Measurements from ENCODE around the gene IGFN1. TPM values are rescaled to one million over a fixed set of nuclear protein-coding genes. Genes with fewer than 3 reads are reported as not detected.

Gene IGFN1
- total RNA-seq, result not detected

GRCh38 chr1:201190624-201191051 is at the start of gene IGFN1:
IGFN1 (plus strand) TSS chr1:201190824; CDS start chr1:201193294, 2,470 bp downstream.
- peaks cover 23% of the 10 kb centered on the region for H3K27me3 Mint-ChIP-seq
- DNase-seq, result no peak
- no peaks in the 10 kb centered on the region for H3K36me3 Mint-ChIP-seq (ENCODE audit: low read depth)
- CTCF ChIA-PET, result no interaction called here
- H3K27ac Mint-ChIP-seq, result no peak within 1 kb of the TSS
- no peak within 1 kb of the TSS for H3K4me3 Mint-ChIP-seq
- POLR2A ChIA-PET, result no interaction called here
- H3K9me3 Mint-ChIP-seq, result no peaks in the 10 kb centered on the region
- peaks cover 2% of the 10 kb centered on the region for H3K4me1 Mint-ChIP-seq

- no peaks in the 10 kb centered on the region for H3K36me3 Mint-ChIP-seq (ENCODE audit: low read depth)
- DNase-seq, result no peak
- H3K4me1 Mint-ChIP-seq, result no peaks in the 10 kb centered on the region
- H3K27ac Mint-ChIP-seq, result no peak overlapping the region
- H3K9me3 Mint-ChIP-seq, result no peaks in the 10 kb centered on the region
- CTCF ChIA-PET, result interaction anchor here (1.2 kb wide), 1 partner anchor 9 kb away, joined by 3 read pairs; no protein-coding TSS in a partner anchor
- H3K27me3 Mint-ChIP-seq, result no peaks in the 10 kb centered on the region
- POLR2A ChIA-PET, result no interaction called here
- no peak overlapping the region for H3K4me3 Mint-ChIP-seq
Measured at GRCh38 chr1:201140941-201141260, 49.7 kb upstream of the IGFN1 start.

- Mint-ChIP-seq H3K27ac (no peak overlapping the region), H3K9me3 (no peaks in the 10 kb centered on the region), H3K4me1 (no peaks in the 10 kb centered on the region), H3K4me3 (no peak overlapping the region), H3K36me3 (ENCODE audit: low read depth) (no peaks in the 10 kb centered on the region), H3K27me3 (no peaks in the 10 kb centered on the region)
- no peak for DNase-seq
- ChIA-PET CTCF (interaction anchor here (1.2 kb wide), 1 partner anchor 9 kb away, joined by 3 read pairs; no protein-coding TSS in a partner anchor), POLR2A (no interaction called here)
Measured at GRCh38 chr1:201141418-201141817, 49.2 kb upstream of the IGFN1 start.

- ChIA-PET POLR2A (no interaction called here), CTCF (interaction anchor here (0.6 kb wide), 1 partner anchor 520 kb away, joined by 5 read pairs; no protein-coding TSS in a partner anchor)
- Mint-ChIP-seq H3K27ac (no peak overlapping the region), H3K9me3 (no peaks in the 10 kb centered on the region), H3K4me3 (no peak overlapping the region), H3K4me1 (no peaks in the 10 kb centered on the region), H3K27me3 (no peaks in the 10 kb centered on the region), H3K36me3 (ENCODE audit: low read depth) (no peaks in the 10 kb centered on the region)
- DNase-seq, result no peak
Measured at GRCh38 chr1:201142011-201142848, 48.4 kb upstream of the IGFN1 start.

GRCh38 chr1:201142849-201143725 is 47.5 kb upstream of the IGFN1 start:
- POLR2A ChIA-PET, result no interaction called here
- H3K36me3 Mint-ChIP-seq (ENCODE audit: low read depth), result no peaks in the 10 kb centered on the region

GRCh38 chr1:201143726-201144635 is 46.6 kb upstream of the IGFN1 start:
- Mint-ChIP-seq H3K4me3 (no peak overlapping the region), H3K27me3 (no peaks in the 10 kb centered on the region), H3K36me3 (ENCODE audit: low read depth) (no peaks in the 10 kb centered on the region), H3K27ac (no peak overlapping the region), H3K9me3 (no peaks in the 10 kb centered on the region), H3K4me1 (no peaks in the 10 kb centered on the region)
- POLR2A ChIA-PET, result no interaction called here
- CTCF ChIA-PET, result no interaction called here
- DNase-seq, result no peak

More at GRCh38 chr1:201142849-201143725, 47.5 kb upstream of the IGFN1 start:
- H3K4me3 Mint-ChIP-seq, result no peak overlapping the region
- DNase-seq, result no peak
- H3K27me3 Mint-ChIP-seq, result no peaks in the 10 kb centered on the region
- CTCF ChIA-PET, result interaction anchor here (0.6 kb wide), 1 partner anchor 521 kb away, joined by 5 read pairs; no protein-coding TSS in a partner anchor
- no peaks in the 10 kb centered on the region for H3K4me1 Mint-ChIP-seq
- H3K27ac Mint-ChIP-seq, result no peak overlapping the region
- no peaks in the 10 kb centered on the region for H3K9me3 Mint-ChIP-seq

- ChIA-PET POLR2A (no interaction called here), CTCF (no interaction called here)
- no peaks in the 10 kb centered on the region for H3K9me3 Mint-ChIP-seq
- H3K27me3 Mint-ChIP-seq, result no peaks in the 10 kb centered on the region
- H3K27ac Mint-ChIP-seq, result no peak overlapping the region
- no peak overlapping the region for H3K4me3 Mint-ChIP-seq
- no peaks in the 10 kb centered on the region for H3K4me1 Mint-ChIP-seq
- no peaks in the 10 kb centered on the region for H3K36me3 Mint-ChIP-seq (ENCODE audit: low read depth)
- DNase-seq, result no peak
Measured at GRCh38 chr1:201144701-201145100, 45.9 kb upstream of the IGFN1 start.

GRCh38 chr1:201145132-201145531 is 45.5 kb upstream of the IGFN1 start:
- H3K27ac Mint-ChIP-seq, result no peak overlapping the region
- POLR2A ChIA-PET, result no interaction called here

GRCh38 chr1:201145816-201146215 is 44.8 kb upstream of the IGFN1 start:
- DNase-seq, result no peak
- Mint-ChIP-seq H3K27me3 (no peaks in the 10 kb centered on the region), H3K27ac (no peak overlapping the region), H3K4me3 (no peak overlapping the region), H3K4me1 (no peaks in the 10 kb centered on the region), H3K9me3 (no peaks in the 10 kb centered on the region), H3K36me3 (ENCODE audit: low read depth) (no peaks in the 10 kb centered on the region)
- POLR2A ChIA-PET, result no interaction called here
- CTCF ChIA-PET, result interaction anchor here (2.5 kb wide), 1 partner anchor 27 kb away, joined by 7 read pairs; no protein-coding TSS in a partner anchor

More at GRCh38 chr1:201145132-201145531, 45.5 kb upstream of the IGFN1 start:
- H3K4me1 Mint-ChIP-seq, result no peaks in the 10 kb centered on the region
- no peak for DNase-seq
- no peaks in the 10 kb centered on the region for H3K9me3 Mint-ChIP-seq
- CTCF ChIA-PET, result no interaction called here
- no peak overlapping the region for H3K4me3 Mint-ChIP-seq
- H3K27me3 Mint-ChIP-seq, result no peaks in the 10 kb centered on the region
- H3K36me3 Mint-ChIP-seq (ENCODE audit: low read depth), result no peaks in the 10 kb centered on the region

- Mint-ChIP-seq H3K27me3 (no peaks in the 10 kb centered on the region), H3K4me1 (no peaks in the 10 kb centered on the region), H3K36me3 (ENCODE audit: low read depth) (no peaks in the 10 kb centered on the region), H3K9me3 (no peaks in the 10 kb centered on the region), H3K27ac (no peak overlapping the region), H3K4me3 (no peak overlapping the region)
- POLR2A ChIA-PET, result interaction anchor here (1.0 kb wide), 1 partner anchor 9 kb away, joined by 3 read pairs; no protein-coding TSS in a partner anchor
- no peak for DNase-seq
- CTCF ChIA-PET, result interaction anchor here (2.5 kb wide), 1 partner anchor 28 kb away, joined by 7 read pairs; no protein-coding TSS in a partner anchor
Measured at GRCh38 chr1:201146626-201147390, 43.8 kb upstream of the IGFN1 start.

- Mint-ChIP-seq H3K4me1 (peaks cover under 1% of the 10 kb centered on the region), H3K36me3 (ENCODE audit: low read depth) (no peaks in the 10 kb centered on the region), H3K9me3 (no peaks in the 10 kb centered on the region), H3K27ac (no peak overlapping the region), H3K27me3 (no peaks in the 10 kb centered on the region), H3K4me3 (no peak overlapping the region)
- CTCF ChIA-PET, result interaction anchor here (2.5 kb wide), 1 partner anchor 28 kb away, joined by 7 read pairs; no protein-coding TSS in a partner anchor
- no peak for DNase-seq
- POLR2A ChIA-PET, result interaction anchor here (1.0 kb wide), 1 partner anchor 10 kb away, joined by 3 read pairs; no protein-coding TSS in a partner anchor
Measured at GRCh38 chr1:201147396-201148015, 43.1 kb upstream of the IGFN1 start.
